ENCODE results near the gene MAP4K4. TPM values are rescaled to one million over a fixed set of nuclear protein-coding genes. Genes with fewer than 3 reads are reported as not detected.
A peak's percentile ranks its signal among the peaks of the same experiment; 100 is the strongest.
"Not testable (repeated sequence)": the region's sequence is repeated elsewhere in the genome, so short reads cannot be mapped to it uniquely, and the experiment has no call there.

The MAP4K4 gene
- total RNA-seq, 1 donor from 2014 or later, result 122 TPM

DNA sequence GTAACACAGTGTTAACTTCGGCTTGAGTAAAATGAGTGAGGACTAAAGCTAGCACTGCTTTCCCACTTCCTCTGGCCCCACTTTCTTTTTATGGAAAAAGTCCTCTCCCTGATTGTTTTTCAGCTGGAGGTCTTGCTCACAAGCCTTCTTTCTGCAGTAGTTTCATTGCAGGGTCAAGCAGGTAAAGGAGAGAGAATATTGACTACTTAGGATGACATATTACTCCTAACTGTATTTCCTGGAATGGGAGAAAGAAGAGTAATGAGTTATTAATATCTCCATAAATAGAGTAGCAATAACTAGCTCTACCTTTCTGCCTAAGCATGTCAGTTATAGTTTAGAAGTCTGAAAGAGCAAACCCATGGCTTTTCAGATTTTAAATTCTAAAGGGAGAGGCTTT lies 45.0 kb downstream of the MAP4K4 start:
- peak overlapping the region; percentile 31 for H3K4me3 Mint-ChIP-seq (ENCODE audit: unreplicated experiment)
- TF ChIP-seq, protein P1, sequence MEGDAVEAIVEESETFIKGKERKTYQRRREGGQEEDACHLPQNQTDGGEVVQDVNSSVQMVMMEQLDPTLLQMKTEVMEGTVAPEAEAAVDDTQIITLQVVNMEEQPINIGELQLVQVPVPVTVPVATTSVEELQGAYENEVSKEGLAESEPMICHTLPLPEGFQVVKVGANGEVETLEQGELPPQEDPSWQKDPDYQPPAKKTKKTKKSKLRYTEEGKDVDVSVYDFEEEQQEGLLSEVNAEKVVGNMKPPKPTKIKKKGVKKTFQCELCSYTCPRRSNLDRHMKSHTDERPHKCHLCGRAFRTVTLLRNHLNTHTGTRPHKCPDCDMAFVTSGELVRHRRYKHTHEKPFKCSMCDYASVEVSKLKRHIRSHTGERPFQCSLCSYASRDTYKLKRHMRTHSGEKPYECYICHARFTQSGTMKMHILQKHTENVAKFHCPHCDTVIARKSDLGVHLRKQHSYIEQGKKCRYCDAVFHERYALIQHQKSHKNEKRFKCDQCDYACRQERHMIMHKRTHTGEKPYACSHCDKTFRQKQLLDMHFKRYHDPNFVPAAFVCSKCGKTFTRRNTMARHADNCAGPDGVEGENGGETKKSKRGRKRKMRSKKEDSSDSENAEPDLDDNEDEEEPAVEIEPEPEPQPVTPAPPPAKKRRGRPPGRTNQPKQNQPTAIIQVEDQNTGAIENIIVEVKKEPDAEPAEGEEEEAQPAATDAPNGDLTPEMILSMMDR (IDR thresholded peaks at IDR 0.05), result no peak
- H3K27ac Mint-ChIP-seq (ENCODE audit: unreplicated experiment), result peak overlapping the region; percentile 86
- no peaks in the 10 kb centered on the region for H3K27me3 Mint-ChIP-seq (ENCODE audit: low read depth)
- DNase-seq (ENCODE audit: low spot score), result no peak
- no peaks in the 10 kb centered on the region for H3K36me3 Mint-ChIP-seq (ENCODE audit: low read depth)
- peaks cover 67% of the 10 kb centered on the region for H3K4me1 Mint-ChIP-seq (ENCODE audit: low read depth)
- no peaks in the 10 kb centered on the region for H3K9me3 Mint-ChIP-seq (ENCODE audit: low read depth)

DNA sequence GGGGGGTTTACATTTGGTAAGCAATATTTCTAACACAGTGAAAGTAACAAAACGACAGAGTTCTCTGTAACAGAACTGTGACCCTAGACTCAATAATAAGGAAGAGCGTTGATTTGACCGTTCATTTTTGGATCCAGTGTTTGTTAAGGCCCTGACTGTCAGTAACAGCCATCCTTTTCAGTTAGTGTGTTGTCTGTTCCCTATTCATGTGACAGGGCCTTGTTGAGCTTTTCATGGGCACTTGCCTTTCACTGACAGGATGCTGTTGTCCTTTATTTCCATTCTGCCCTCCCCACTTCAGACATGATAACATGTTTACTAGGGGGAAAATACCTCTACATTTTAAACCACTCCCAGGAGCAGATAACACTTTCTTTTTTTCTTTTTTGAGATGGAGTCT lies 45.8 kb downstream of the MAP4K4 start:
- Mint-ChIP-seq H3K27me3 (ENCODE audit: low read depth) (no peaks in the 10 kb centered on the region), H3K4me3 (ENCODE audit: unreplicated experiment) (no peak overlapping the region), H3K27ac (ENCODE audit: unreplicated experiment) (peak overlapping the region; percentile 74), H3K9me3 (ENCODE audit: low read depth) (no peaks in the 10 kb centered on the region), H3K4me1 (ENCODE audit: low read depth) (peaks cover 69% of the 10 kb centered on the region), H3K36me3 (ENCODE audit: low read depth) (no peaks in the 10 kb centered on the region)
- TF ChIP-seq, protein P1 (IDR thresholded peaks at IDR 0.05), result no peak
- DNase-seq (ENCODE audit: low spot score), result no peak

DNA sequence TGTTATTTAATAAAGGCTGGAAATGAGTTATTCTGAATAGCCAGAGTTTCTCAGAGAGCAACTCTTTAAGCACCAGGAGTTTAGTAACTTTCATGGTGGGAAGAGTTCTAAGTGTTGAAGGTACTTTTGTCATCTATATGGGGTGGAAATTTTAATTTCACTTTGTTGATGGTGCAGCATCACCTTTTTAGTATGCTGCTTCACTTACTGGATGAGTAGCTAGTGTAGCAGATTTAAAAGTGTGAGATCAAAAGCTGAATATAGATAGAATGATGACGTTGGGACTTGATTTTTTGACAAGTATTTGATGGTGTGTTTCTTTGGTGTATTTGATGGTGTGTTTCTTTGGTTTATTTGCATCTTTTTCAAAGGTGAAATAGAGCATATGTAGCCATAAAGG lies 47.3 kb downstream of the MAP4K4 start:
- Mint-ChIP-seq H3K4me3 (ENCODE audit: unreplicated experiment) (no peak overlapping the region), H3K27me3 (ENCODE audit: low read depth) (no peaks in the 10 kb centered on the region), H3K4me1 (ENCODE audit: low read depth) (peaks cover 66% of the 10 kb centered on the region), H3K36me3 (ENCODE audit: low read depth) (peaks cover 1% of the 10 kb centered on the region), H3K9me3 (ENCODE audit: low read depth) (no peaks in the 10 kb centered on the region), H3K27ac (ENCODE audit: unreplicated experiment) (no peak overlapping the region)
- no peak for DNase-seq (ENCODE audit: low spot score)
- TF ChIP-seq, protein P1 (IDR thresholded peaks at IDR 0.05), result no peak

DNA sequence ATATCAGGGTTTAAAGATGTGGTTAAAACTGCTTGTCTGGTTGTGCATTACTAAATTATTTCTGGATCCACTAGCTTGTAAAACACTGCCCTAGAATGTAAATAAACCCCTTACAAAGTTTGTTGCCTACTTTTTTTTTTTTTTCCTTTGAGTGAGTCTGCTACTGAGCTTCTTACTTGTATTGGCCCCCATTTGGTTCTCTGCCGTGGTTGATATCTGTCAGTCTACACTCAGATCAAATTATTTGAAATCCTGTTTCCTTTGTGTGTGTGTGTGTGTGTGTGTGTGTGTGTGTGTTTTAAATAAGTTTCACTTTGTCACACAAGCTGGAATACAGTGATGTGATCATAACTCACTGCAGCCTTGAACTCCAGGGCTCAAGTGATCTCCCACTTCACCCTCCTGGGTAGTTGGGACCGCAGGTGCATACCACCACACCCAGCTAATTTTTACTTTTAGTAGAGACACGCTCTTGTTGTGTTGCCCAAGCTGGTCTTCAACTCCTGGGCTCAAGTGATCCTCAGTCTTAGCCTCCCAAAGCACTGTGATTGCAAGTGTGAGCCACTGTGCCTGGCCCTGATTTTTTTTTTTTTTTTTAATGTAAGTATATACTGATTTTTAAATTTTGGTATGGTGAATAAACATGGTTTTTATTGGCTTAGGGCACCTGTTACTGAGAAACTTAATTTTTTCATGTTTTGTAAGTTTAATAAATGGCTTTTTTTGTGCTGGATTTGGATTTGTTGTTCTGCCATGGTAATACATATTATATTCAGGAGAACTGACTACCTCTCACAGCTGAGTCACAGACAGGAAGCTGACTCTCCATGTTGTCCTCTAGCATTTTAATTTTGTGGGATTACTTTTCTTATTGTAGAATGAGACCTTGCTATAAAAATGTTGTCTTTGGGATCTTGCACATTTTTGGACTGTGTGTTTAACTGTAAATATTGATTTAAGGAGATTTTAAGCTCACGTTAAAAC lies 48.5 kb downstream of the MAP4K4 start:
- H3K4me1 Mint-ChIP-seq (ENCODE audit: low read depth), result peaks cover 62% of the 10 kb centered on the region
- H3K27me3 Mint-ChIP-seq (ENCODE audit: low read depth), result no peaks in the 10 kb centered on the region
- DNase-seq (ENCODE audit: low spot score), result no peak
- peaks cover 1% of the 10 kb centered on the region for H3K36me3 Mint-ChIP-seq (ENCODE audit: low read depth)
- no peaks in the 10 kb centered on the region for H3K9me3 Mint-ChIP-seq (ENCODE audit: low read depth)
- H3K4me3 Mint-ChIP-seq (ENCODE audit: unreplicated experiment), result peak overlapping the region; percentile 31
- TF ChIP-seq, protein P1 (IDR thresholded peaks at IDR 0.05), result no peak
- peak overlapping the region; percentile 95 for H3K27ac Mint-ChIP-seq (ENCODE audit: unreplicated experiment)

DNA sequence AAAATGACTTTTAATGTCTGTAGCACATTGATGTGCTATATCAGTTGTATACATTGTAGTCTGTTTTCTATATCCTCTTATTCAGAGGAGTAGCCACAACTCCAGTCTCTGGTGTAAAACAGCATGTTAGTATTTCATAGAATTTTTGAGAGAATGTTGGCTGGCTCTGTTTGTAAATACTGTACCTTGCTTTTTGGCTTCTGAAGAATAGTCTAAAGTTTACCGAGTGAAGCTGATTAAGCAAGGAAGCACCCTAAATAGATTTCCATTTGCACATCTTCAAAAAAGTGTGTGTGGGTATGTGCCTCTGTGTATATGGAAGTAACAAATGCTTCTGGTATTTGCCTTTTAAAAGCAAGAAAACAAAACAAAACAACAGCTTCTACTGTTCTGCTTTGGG lies 50.5 kb downstream of the MAP4K4 start:
- Mint-ChIP-seq H3K27me3 (ENCODE audit: low read depth) (no peaks in the 10 kb centered on the region), H3K4me1 (ENCODE audit: low read depth) (peaks cover 66% of the 10 kb centered on the region), H3K4me3 (ENCODE audit: unreplicated experiment) (no peak overlapping the region), H3K36me3 (ENCODE audit: low read depth) (peaks cover 1% of the 10 kb centered on the region), H3K27ac (ENCODE audit: unreplicated experiment) (peak overlapping the region; percentile 51), H3K9me3 (ENCODE audit: low read depth) (no peaks in the 10 kb centered on the region)
- DNase-seq (ENCODE audit: low spot score), result no peak
- TF ChIP-seq, protein P1 (IDR thresholded peaks at IDR 0.05), result no peak

DNA sequence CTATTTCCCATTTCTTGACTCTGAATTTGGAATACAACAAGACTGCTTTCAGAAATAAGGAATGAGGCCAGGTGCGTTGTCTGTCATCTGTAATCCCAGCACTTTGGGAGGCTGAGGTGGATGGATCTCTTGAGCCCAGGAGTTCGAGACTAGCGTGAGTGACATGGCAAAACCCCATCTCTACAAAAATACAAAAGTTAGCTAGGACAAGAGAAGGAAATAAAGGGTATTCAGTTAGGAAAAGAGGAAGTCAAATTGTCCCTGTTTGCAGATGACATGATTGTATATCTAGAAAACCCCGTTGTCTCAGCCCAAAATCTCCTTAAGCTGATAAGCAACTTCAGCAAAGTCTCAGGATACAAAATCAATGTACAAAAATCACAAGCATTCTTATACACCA lies 51.0 kb downstream of the MAP4K4 start:
- not testable (repeated sequence) for H3K27me3 Mint-ChIP-seq (ENCODE audit: low read depth); H3K9me3 Mint-ChIP-seq (ENCODE audit: low read depth); H3K4me3 Mint-ChIP-seq (ENCODE audit: unreplicated experiment); H3K36me3 Mint-ChIP-seq (ENCODE audit: low read depth); DNase-seq (ENCODE audit: low spot score)
- peaks cover 66% of the 10 kb centered on the region for H3K4me1 Mint-ChIP-seq (ENCODE audit: low read depth)
- peak overlapping the region; percentile 51 for H3K27ac Mint-ChIP-seq (ENCODE audit: unreplicated experiment)

Measured in chondrocyte (in vitro differentiated cells).